Measurements from ENCODE around the gene DPF3.

- TF ChIP-seq NFE2L2 (conservative IDR thresholded peaks at IDR 0.05; ENCODE audit: low read length) (no peak), CEBPB (IDR thresholded peaks at IDR 0.05) (no peak), BCL3 (IDR thresholded peaks at IDR 0.05) (no peak), RAD21 (conservative IDR thresholded peaks at IDR 0.05 in 1 of 2, IDR thresholded peaks at IDR 0.05 in 1 of 2) (no peak), USF2 (IDR thresholded peaks at IDR 0.05) (no peak), NR3C1 (IDR thresholded peaks at IDR 0.05) (no peak), RCOR1 (IDR thresholded peaks at IDR 0.05; ENCODE audit: low read depth, low read length) (no peak), CTCF (IDR thresholded peaks at IDR 0.05) (no peak), HDAC2 (IDR thresholded peaks at IDR 0.05) (no peak)
These were observed 317.6 kb downstream of the DPF3 start for GRCh38 chr14:72576258-72576657.

All from A549 (cell line).